HEK293 (cell line): ENCODE data around the gene UCK1.

Experiments
- MYNN ChIP-seq: fragments of 450-650 bp; formaldehyde crosslinking; IDR thresholded peaks from 2 replicates; pipeline ENCODE4 v1.5.1; 2016; ENCODE audit warnings: missing biosample characterization, missing genetic modification characterization, borderline replicate concordance
- ZNF274 ChIP-seq, 2 experiments: fragments of 200-500 bp in 1 of 2; fragments of 450-650 bp in 1 of 2; sonication (Bioruptor generic) in 1 of 2; formaldehyde crosslinking in 1 of 2; IDR thresholded peaks; 2 replicates each; pipeline versions ENCODE4 v1.5.1 to v1.6.1; 2014 to 2016; ENCODE audit warnings: borderline replicate concordance in 1 of 2, inconsistent platforms in 1 of 2, low read length in 1 of 2, missing biosample characterization in 1 of 2, missing genetic modification characterization in 1 of 2
- ZNF510 ChIP-seq: fragments of 450-650 bp; formaldehyde crosslinking; IDR thresholded peaks from 2 replicates; pipeline ENCODE4 v1.5.1; 2018; ENCODE audit warnings: mild to moderate bottlenecking, missing genetic modification characterization, missing biosample characterization; ENCODE audit not compliant: insufficient replicate concordance
- TF ChIP-seq, protein P1 (sequence below): fragments of 450-650 bp; formaldehyde crosslinking; IDR thresholded peaks from 2 replicates; pipeline ENCODE4 v1.5.1; 2016; ENCODE audit warnings: missing biosample characterization, missing genetic modification characterization
- TF ChIP-seq, protein P2 (sequence below): fragments of 450-650 bp; formaldehyde crosslinking; IDR thresholded peaks from 2 replicates; pipeline ENCODE4 v1.5.1; 2016; ENCODE audit warnings: missing biosample characterization, missing genetic modification characterization

DNA sequence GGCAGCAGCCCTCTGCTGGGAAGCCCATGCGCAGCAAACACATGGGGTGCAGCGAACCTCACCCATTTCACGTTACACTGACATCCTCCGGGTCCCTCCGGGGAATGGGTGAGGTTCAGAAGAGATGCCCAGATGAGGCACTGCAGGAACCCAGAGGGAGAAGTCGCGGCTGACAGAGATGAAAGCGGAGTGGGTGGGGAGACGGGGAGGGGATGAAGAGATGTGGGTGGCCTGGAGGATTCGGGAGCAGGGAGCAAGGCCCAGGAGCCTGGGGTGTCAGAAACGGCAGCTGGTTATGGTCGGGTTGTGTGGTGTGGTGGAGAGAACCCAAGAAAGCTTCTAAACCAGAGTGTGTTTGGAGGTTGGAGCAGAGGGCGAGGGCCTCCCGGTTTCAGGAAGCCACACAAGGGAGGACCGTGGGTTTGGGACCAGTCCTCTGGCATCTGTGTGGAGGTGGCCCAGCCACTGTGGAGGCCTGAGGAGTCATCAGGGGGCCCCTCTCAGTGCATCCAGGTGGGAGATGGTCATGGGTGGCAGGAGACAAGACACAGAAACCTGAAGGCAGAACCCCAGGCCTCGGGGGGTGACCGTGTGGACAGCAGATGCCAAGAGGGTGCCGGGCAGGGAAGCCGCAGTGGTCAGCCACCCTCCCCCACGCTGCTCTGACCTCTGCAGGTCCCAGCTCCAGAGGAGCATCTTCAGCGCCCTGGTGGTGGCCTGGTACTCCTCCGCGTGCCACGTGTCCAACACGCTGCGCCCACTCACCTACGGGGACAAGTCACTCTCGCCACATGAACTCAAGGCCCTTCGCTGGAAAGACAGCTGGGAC is 8.6 kb downstream of the UCK1 start:
- TF ChIP-seq, protein P1, sequence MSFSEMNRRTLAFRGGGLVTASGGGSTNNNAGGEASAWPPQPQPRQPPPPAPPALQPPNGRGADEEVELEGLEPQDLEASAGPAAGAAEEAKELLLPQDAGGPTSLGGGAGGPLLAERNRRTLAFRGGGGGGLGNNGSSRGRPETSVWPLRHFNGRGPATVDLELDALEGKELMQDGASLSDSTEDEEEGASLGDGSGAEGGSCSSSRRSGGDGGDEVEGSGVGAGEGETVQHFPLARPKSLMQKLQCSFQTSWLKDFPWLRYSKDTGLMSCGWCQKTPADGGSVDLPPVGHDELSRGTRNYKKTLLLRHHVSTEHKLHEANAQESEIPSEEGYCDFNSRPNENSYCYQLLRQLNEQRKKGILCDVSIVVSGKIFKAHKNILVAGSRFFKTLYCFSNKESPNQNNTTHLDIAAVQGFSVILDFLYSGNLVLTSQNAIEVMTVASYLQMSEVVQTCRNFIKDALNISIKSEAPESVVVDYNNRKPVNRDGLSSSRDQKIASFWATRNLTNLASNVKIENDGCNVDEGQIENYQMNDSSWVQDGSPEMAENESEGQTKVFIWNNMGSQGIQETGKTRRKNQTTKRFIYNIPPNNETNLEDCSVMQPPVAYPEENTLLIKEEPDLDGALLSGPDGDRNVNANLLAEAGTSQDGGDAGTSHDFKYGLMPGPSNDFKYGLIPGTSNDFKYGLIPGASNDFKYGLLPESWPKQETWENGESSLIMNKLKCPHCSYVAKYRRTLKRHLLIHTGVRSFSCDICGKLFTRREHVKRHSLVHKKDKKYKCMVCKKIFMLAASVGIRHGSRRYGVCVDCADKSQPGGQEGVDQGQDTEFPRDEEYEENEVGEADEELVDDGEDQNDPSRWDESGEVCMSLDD: no peak
- TF ChIP-seq, protein P2, sequence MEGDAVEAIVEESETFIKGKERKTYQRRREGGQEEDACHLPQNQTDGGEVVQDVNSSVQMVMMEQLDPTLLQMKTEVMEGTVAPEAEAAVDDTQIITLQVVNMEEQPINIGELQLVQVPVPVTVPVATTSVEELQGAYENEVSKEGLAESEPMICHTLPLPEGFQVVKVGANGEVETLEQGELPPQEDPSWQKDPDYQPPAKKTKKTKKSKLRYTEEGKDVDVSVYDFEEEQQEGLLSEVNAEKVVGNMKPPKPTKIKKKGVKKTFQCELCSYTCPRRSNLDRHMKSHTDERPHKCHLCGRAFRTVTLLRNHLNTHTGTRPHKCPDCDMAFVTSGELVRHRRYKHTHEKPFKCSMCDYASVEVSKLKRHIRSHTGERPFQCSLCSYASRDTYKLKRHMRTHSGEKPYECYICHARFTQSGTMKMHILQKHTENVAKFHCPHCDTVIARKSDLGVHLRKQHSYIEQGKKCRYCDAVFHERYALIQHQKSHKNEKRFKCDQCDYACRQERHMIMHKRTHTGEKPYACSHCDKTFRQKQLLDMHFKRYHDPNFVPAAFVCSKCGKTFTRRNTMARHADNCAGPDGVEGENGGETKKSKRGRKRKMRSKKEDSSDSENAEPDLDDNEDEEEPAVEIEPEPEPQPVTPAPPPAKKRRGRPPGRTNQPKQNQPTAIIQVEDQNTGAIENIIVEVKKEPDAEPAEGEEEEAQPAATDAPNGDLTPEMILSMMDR (tag by site-specific recombination): no peak
- no peak for TF ChIP-seq ZNF510 (tag by site-specific recombination)
- TF ChIP-seq ZNF274 (IDR thresholded peaks at IDR 0.05; ENCODE audit: low read length): no peak
- no peak for TF ChIP-seq ZNF274 (tag by site-specific recombination; IDR thresholded peaks at IDR 0.05; ENCODE audit: borderline replicate concordance)
- TF ChIP-seq MYNN (tag by site-specific recombination): no peak
